Liver (tissue), 9 donors: Measurements from ENCODE around the gene SLC35E3. TPM values are rescaled to one million over a fixed set of nuclear protein-coding genes. Genes with fewer than 3 reads are reported as not detected.

Source experiments
- DNase-seq: peaks from one replicate; pipeline ENCODE4 v3.0.0-alpha.2; 2017; ENCODE audit warnings: low spot score
- H3K27ac ChIP-seq, 2 donors: one replicate each; pipeline ENCODE4 v1.7.0; 2013; ENCODE audit warnings: inconsistent platforms in 2 of 2, low read length in 2 of 2, control low read depth in 1 of 2, low read depth in 1 of 2, mild to moderate bottlenecking in 1 of 2
- H3K27me3 ChIP-seq, 4 donors: one replicate each; pipeline versions ENCODE4 v1.6.1 to v1.7.0; 2013; ENCODE audit warnings: low read length in 3 of 4, inconsistent platforms in 1 of 4, mild to moderate bottlenecking in 1 of 4, moderate library complexity in 1 of 4; ENCODE audit not compliant: control insufficient read depth in 4 of 4, insufficient read depth in 4 of 4
- H3K36me3 ChIP-seq, 4 donors: one replicate each; pipeline versions ENCODE4 v1.6.1 to v1.7.0; 2013; ENCODE audit warnings: low read length in 3 of 4, mild to moderate bottlenecking in 3 of 4, low read depth in 1 of 4, moderate library complexity in 1 of 4; ENCODE audit not compliant: control insufficient read depth in 4 of 4, insufficient read depth in 3 of 4
- H3K4me1 ChIP-seq, 4 donors: one replicate each; pipeline versions ENCODE4 v1.6.1 to v1.7.0; 2013; ENCODE audit warnings: low read length in 3 of 4, mild to moderate bottlenecking in 3 of 4, moderate library complexity in 1 of 4; ENCODE audit not compliant: control insufficient read depth in 4 of 4, insufficient read depth in 4 of 4
- H3K4me3 ChIP-seq, 3 donors: one replicate each; pipeline versions ENCODE4 v1.6.1 to v1.7.0; 2013; ENCODE audit warnings: low read length in 3 of 3, control low read depth in 1 of 3, low read depth in 1 of 3, mild to moderate bottlenecking in 1 of 3
- H3K9ac ChIP-seq, 2 donors: one replicate each; pipeline ENCODE4 v1.7.0; 2013; ENCODE audit warnings: low read length in 2 of 2, mild to moderate bottlenecking in 2 of 2, moderate library complexity in 2 of 2, control low read depth in 1 of 2, low read depth in 1 of 2
- H3K9me3 ChIP-seq, 4 donors: one replicate each; pipeline versions ENCODE4 v1.6.1 to v1.7.0; 2013; ENCODE audit warnings: low read length in 3 of 4; ENCODE audit not compliant: control insufficient read depth in 4 of 4
- ATF3 ChIP-seq: IDR thresholded peaks from 2 replicates; pipeline ENCODE4 v1.6.1; 2016; ENCODE audit warnings: antibody characterized with exemption
- CTCF ChIP-seq: fragments of 150-350 bp; IDR thresholded peaks from 2 replicates; pipeline ENCODE4 v1.5.1; 2017; ENCODE audit warnings: improper control_type of control experiment, low read depth, low read length; ENCODE audit not compliant: missing input control
- EGR1 ChIP-seq, 2 donors: IDR thresholded peaks; 2 replicates each; pipeline ENCODE4 v1.6.1; 2016 to 2018; ENCODE audit warnings: antibody characterized with exemption in 2 of 2, low read depth in 2 of 2
- FOXA1 ChIP-seq: IDR thresholded peaks from 2 replicates; pipeline ENCODE4 v1.6.1; 2016; ENCODE audit warnings: antibody characterized with exemption
- FOXA2 ChIP-seq: IDR thresholded peaks from 2 replicates; pipeline ENCODE4 v1.6.1; 2016; ENCODE audit warnings: antibody characterized with exemption
- GABPA ChIP-seq, 2 donors: IDR thresholded peaks in 1 of 2; conservative IDR thresholded peaks in 1 of 2; 2 replicates each; pipeline ENCODE4 v1.6.1; 2016; ENCODE audit warnings: antibody characterized with exemption in 2 of 2, mild to moderate bottlenecking in 1 of 2, moderate library complexity in 1 of 2
- HNF4A ChIP-seq, 2 donors: conservative IDR thresholded peaks; 2 replicates each; pipeline ENCODE4 v1.6.1; 2016; ENCODE audit warnings: antibody characterized with exemption in 2 of 2, mild to moderate bottlenecking in 2 of 2
- HNF4G ChIP-seq: IDR thresholded peaks from 2 replicates; pipeline ENCODE4 v1.6.1; 2016; ENCODE audit warnings: antibody characterized with exemption
- JUND ChIP-seq, 2 donors: IDR thresholded peaks; 2 replicates each; pipeline ENCODE4 v1.6.1; 2016; ENCODE audit warnings: antibody characterized with exemption in 2 of 2
- MAX ChIP-seq: IDR thresholded peaks from 2 replicates; pipeline ENCODE4 v1.6.1; 2016; ENCODE audit warnings: antibody characterized with exemption
- NR2F2 ChIP-seq: IDR thresholded peaks from 2 replicates; pipeline ENCODE4 v1.6.1; 2016; ENCODE audit warnings: antibody characterized with exemption
- RAD21 ChIP-seq, 2 donors: IDR thresholded peaks; 2 replicates each; pipeline ENCODE4 v1.6.1; 2016; ENCODE audit warnings: antibody characterized with exemption in 2 of 2, mild to moderate bottlenecking in 2 of 2
- REST ChIP-seq: IDR thresholded peaks from 2 replicates; pipeline ENCODE4 v1.6.1; 2016; ENCODE audit warnings: antibody characterized with exemption, mild to moderate bottlenecking
- RXRA ChIP-seq, 2 donors: IDR thresholded peaks; 2 replicates each; pipeline ENCODE4 v1.6.1; 2017 to 2018; ENCODE audit warnings: antibody characterized with exemption in 2 of 2, mild to moderate bottlenecking in 1 of 2
- SP1 ChIP-seq: IDR thresholded peaks from 2 replicates; pipeline ENCODE4 v1.6.1; 2018; ENCODE audit warnings: antibody characterized with exemption, mild to moderate bottlenecking
- TAF1 ChIP-seq: conservative IDR thresholded peaks from 2 replicates; pipeline ENCODE4 v1.6.1; 2016; ENCODE audit warnings: antibody characterized with exemption, mild to moderate bottlenecking
- YY1 ChIP-seq: IDR thresholded peaks from 2 replicates; pipeline ENCODE4 v1.6.1; 2016; ENCODE audit warnings: antibody characterized with exemption, mild to moderate bottlenecking
- ZBTB33 ChIP-seq: IDR thresholded peaks from 2 replicates; pipeline ENCODE4 v1.6.1; 2016; ENCODE audit warnings: antibody characterized with exemption
- WGBS: extraction: QIAGEN DNeasy Blood & Tissue Kit; methylation state at CpG from one replicate; pipeline ENCODE4 v1.1.7; 2013; 5-methylcytosine and 5-hydroxymethylcytosine counted together
- polyA plus RNA-seq, 2 donors: library from polyadenylated mRNA; stranded (reverse) in 1 of 2; unstranded in 1 of 2; fragments of 200-250 nt in 1 of 2; fragments of >200 nt in 1 of 2; fragmentation: Nextera tagmentation in 1 of 2; extraction: Ambion mirVana in 1 of 2; gene quantifications; one replicate each; pipeline versions ENCODE4 v1.2.1 to v1.2.3, GENCODE V29; 2013 to 2015
- total RNA-seq, 2 donors: library from RNA; depleted of rRNA; stranded (reverse); fragments of >200 nt; gene quantifications; one replicate each; pipeline ENCODE4 v1.2.3, GENCODE V29; 2014
- donor health status: healthy.
- donor health status: healthy.
- donor health status: healthy.
- donor health status: healthy.
- donor health status: healthy.

Gene SLC35E3
- total and polyA plus RNA-seq, 4 donors: 2.1 to 6.0 (median 4.6) TPM

- Histone ChIP-seq H3K27me3 (no peaks in the 10 kb centered on the region), H3K9me3 (no peaks in the 10 kb centered on the region), H3K4me1 (peaks cover 0 to 3% (median 1%) of the 10 kb centered on the region in 4 donors), H3K9ac (no peak overlapping the region), H3K4me3 (no peak overlapping the region), H3K27ac (no peak overlapping the region), H3K36me3 (peaks cover 0 to 15% (median 5%) of the 10 kb centered on the region in 4 donors)
- TF ChIP-seq HNF4G: no peak
- no peak for TF ChIP-seq REST
- no peak for TF ChIP-seq RAD21 (IDR thresholded peaks at IDR 0.05)
- TF ChIP-seq CTCF: no peak
- no peak for TF ChIP-seq SP1
- TF ChIP-seq RXRA (IDR thresholded peaks at IDR 0.05): no peak
- no peak for TF ChIP-seq MAX
- TF ChIP-seq EGR1 (IDR thresholded peaks at IDR 0.05; ENCODE audit: low read depth in 2 of 2): no peak
- no peak for TF ChIP-seq NR2F2
- no peak for TF ChIP-seq ATF3
- no peak for TF ChIP-seq TAF1
- no peak for TF ChIP-seq YY1
- no peak for TF ChIP-seq JUND (IDR thresholded peaks at IDR 0.05)
- no peak for TF ChIP-seq ZBTB33
- TF ChIP-seq FOXA1: no peak
- no peak for TF ChIP-seq HNF4A (conservative IDR thresholded peaks at IDR 0.05)
- no peak for TF ChIP-seq GABPA (IDR thresholded peaks at IDR 0.05 in 1 of 2, conservative IDR thresholded peaks at IDR 0.05 in 1 of 2)
- DNase-seq: no peak
- 97% methylated on average over 2 of the region's 2 CpGs for WGBS
These were observed 20.7 kb downstream of the SLC35E3 start for GRCh38 chr12:68766646-68767045.

GRCh38 chr12:68767191-68767590, 21.2 kb downstream of the SLC35E3 start:
- H3K27ac ChIP-seq: no peak overlapping the region
- H3K9ac ChIP-seq: no peak overlapping the region
- H3K4me3 ChIP-seq: no peak overlapping the region
- H3K9me3 ChIP-seq: no peaks in the 10 kb centered on the region
- H3K27me3 ChIP-seq: no peaks in the 10 kb centered on the region
- no peak for DNase-seq
- no peaks in the 10 kb centered on the region for H3K4me1 ChIP-seq
- 97% methylated on average over 7 of the region's 7 CpGs for WGBS
- TF ChIP-seq SP1: no peak
- no peak for TF ChIP-seq JUND (IDR thresholded peaks at IDR 0.05)
- TF ChIP-seq HNF4G: no peak
- TF ChIP-seq RAD21 (IDR thresholded peaks at IDR 0.05): no peak
- TF ChIP-seq NR2F2: no peak
- no peak for TF ChIP-seq HNF4A (conservative IDR thresholded peaks at IDR 0.05)
- TF ChIP-seq FOXA2: no peak
- TF ChIP-seq RXRA (IDR thresholded peaks at IDR 0.05): no peak
- no peak for TF ChIP-seq GABPA (IDR thresholded peaks at IDR 0.05 in 1 of 2, conservative IDR thresholded peaks at IDR 0.05 in 1 of 2)
- no peak for TF ChIP-seq REST
- no peak for TF ChIP-seq FOXA1
- TF ChIP-seq YY1: no peak
- no peak for TF ChIP-seq ZBTB33
- H3K36me3 ChIP-seq: peaks cover 0 to 15% (median 5%) of the 10 kb centered on the region in 4 donors
